ENCODE data around the gene DAGLA.
"Not testable (repeated sequence)": the region's sequence is repeated elsewhere in the genome, so short reads cannot be mapped to it uniquely, and the experiment has no call there.

Gene DAGLA, protein sequence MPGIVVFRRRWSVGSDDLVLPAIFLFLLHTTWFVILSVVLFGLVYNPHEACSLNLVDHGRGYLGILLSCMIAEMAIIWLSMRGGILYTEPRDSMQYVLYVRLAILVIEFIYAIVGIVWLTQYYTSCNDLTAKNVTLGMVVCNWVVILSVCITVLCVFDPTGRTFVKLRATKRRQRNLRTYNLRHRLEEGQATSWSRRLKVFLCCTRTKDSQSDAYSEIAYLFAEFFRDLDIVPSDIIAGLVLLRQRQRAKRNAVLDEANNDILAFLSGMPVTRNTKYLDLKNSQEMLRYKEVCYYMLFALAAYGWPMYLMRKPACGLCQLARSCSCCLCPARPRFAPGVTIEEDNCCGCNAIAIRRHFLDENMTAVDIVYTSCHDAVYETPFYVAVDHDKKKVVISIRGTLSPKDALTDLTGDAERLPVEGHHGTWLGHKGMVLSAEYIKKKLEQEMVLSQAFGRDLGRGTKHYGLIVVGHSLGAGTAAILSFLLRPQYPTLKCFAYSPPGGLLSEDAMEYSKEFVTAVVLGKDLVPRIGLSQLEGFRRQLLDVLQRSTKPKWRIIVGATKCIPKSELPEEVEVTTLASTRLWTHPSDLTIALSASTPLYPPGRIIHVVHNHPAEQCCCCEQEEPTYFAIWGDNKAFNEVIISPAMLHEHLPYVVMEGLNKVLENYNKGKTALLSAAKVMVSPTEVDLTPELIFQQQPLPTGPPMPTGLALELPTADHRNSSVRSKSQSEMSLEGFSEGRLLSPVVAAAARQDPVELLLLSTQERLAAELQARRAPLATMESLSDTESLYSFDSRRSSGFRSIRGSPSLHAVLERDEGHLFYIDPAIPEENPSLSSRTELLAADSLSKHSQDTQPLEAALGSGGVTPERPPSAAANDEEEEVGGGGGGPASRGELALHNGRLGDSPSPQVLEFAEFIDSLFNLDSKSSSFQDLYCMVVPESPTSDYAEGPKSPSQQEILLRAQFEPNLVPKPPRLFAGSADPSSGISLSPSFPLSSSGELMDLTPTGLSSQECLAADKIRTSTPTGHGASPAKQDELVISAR

DNA sequence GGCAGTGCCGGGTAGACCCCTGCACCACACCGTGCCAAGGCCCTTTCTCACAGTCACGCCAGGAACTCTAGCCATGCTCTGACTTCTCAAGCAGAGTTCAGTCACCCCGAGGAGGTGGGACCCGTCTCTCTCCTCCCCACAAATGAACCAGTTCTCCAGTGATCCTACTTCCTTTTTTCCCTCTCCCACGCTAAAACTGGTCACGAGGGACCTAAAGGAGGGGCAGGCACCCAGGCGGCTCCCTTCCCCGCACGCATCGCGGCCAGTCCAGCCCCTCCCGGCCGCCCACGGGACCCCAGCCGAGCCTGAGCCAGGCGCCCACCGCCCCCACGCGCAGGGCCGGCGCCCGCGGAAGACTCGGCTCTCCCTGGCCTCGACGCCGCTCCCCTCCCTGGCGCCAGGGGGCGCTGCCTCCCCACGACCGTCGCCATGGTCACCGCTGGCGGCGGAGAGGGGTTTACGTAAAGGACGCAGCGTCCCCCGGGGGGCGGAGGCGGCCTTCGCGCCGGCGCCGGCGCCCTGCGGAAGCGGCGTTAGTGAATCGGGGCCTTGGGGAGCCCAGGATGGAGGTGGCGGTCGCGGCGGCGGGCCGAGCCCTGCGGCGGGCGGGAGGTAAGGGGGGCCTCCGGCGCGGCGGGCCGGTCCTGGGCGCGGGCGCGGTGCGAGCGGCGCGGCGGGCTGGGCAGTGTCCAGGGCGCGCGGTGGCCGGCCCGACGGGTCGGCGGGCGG is at the start of gene DAGLA:
TSS of gene DAGLA (plus strand) at position 499 of the 729 bp plus-strand sequence. CDS start 39,765 bp downstream, outside the sequence.
- DNase-seq: peak; percentile 77

- no peak for DNase-seq
Measured at GRCh38 chr11:61632096-61632495, 48.1 kb upstream of the DAGLA start.

- no peak for DNase-seq
Measured at GRCh38 chr11:61635304-61635703, 44.9 kb upstream of the DAGLA start.

- no peak for DNase-seq
Measured at GRCh38 chr11:61635787-61636186, 44.4 kb upstream of the DAGLA start.

- no peak for DNase-seq
Measured at GRCh38 chr11:61636676-61637075, 43.5 kb upstream of the DAGLA start.

DNA sequence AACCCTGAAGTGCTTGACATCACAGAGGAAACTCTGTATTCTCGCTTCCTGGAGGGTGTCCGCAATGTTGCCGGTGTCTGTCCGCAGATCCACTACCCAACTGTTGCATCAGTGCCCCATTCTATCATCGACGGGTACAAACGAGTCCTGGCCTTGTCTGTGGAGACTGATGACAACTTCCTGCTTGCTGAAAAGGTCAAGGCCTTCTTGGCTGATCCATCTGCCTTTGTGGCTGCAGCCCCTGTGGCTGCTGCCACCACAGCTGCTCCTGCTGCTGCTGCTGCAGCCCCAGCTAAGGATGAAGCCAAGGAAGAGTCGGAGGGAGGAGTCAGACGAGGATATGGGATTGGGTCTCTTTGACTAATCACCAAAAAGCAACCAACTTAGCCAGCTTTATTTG is 42.9 kb upstream of the DAGLA start:
- DNase-seq: no peak

- no peak for DNase-seq
Measured at GRCh38 chr11:61639816-61640443, 40.3 kb upstream of the DAGLA start.

DNA sequence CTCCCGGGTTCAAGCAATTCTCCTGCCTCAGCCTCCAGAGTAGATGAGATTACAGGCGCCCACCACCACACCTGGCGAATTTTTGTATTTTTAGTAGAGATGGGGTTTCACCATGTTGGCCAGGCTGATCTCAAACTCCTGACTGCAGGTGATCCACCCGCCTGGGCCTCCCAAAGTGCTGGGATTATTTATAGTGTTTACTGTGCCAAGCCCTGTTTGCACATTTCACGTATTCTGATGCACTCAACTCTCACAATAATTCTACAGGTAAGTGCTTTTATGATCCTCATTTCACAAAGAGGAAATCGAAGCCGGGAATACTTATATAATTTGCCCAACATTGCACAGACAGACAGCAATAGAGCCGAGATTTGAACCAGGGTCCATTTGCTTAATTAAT is 38.0 kb upstream of the DAGLA start:
- DNase-seq: no peak

- no peak for DNase-seq
Measured at GRCh38 chr11:61645179-61645868, 34.9 kb upstream of the DAGLA start.

DNA sequence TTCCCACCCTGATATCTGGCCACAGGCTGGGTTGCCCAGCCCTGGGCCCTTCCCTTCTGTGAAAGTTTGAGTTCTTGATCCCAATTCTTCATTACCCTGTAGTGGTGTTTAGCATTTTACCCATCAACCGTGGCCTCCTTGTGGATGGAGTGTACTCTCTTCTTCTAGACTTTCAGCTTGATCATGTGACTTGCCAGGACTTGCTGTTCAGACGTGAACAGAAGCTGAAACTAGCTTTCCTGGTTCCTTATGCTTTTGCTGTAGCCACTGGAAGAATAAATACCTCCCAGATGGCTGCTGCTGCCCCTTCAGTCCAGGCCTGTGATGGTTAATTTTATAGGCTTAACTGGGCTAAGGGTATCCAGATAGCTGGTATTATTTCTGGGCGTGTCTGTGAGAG is 32.7 kb upstream of the DAGLA start:
- DNase-seq: no peak

DNA sequence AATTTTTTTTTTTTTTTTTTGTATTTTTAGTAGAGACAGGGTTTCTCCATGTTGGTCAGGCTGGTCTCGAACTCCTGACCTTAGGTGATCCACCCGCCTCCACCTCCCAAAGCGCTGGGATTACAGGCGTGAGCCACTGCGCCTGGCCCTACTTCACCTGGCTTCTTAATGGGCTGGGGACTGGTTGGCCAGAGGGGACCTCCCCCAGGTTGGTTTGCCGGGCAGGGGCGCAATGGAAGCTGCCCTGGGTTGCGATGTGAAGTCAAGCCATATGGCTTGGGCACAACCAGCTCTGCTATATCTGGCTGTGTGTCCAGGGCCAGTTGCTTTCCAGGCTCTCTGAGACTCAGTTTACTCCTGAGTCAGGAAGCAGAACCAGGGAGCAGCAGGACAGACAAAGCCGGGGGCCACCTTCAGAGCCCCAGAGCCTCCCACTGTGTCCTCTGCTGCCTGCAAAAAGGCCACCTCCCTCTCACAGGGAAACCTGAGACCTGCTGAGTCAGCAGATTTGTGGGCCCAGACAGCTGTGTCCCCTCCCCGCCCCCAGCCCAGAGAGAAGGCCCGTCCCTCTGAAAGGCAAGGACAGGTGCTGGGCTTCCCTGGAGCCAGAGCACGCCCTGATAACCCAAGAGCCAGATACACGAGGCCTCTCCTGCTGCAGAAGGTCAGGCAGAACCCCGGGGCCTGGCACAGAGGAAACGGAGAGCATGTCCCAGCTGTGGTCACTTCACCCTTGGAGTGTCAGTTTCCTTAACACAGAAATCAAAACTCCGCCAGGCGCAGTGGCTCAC is 29.2 kb upstream of the DAGLA start:
- DNase-seq: no peak

DNA sequence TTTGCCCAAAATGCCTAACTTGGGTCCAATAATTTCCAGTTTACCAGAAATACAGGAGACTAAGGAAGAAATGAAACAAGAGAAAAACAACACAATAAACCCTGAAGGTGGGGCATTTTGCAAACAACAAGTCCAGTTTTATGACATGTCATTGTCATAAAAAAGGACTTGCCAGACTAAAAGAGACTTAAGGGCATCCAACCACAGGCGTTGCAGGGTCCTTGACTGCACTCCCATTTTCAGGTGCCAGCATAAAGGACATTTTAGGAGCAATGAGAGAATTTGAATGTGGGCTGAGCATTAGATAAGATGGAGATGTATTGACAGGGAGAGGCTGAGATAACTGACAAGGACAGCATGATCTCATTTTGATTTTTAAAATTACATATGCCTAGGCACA is 28.1 kb upstream of the DAGLA start:
- no peak for DNase-seq

GRCh38 chr11:61654397-61654829 is 25.8 kb upstream of the DAGLA start:
- DNase-seq: no peak

DNA sequence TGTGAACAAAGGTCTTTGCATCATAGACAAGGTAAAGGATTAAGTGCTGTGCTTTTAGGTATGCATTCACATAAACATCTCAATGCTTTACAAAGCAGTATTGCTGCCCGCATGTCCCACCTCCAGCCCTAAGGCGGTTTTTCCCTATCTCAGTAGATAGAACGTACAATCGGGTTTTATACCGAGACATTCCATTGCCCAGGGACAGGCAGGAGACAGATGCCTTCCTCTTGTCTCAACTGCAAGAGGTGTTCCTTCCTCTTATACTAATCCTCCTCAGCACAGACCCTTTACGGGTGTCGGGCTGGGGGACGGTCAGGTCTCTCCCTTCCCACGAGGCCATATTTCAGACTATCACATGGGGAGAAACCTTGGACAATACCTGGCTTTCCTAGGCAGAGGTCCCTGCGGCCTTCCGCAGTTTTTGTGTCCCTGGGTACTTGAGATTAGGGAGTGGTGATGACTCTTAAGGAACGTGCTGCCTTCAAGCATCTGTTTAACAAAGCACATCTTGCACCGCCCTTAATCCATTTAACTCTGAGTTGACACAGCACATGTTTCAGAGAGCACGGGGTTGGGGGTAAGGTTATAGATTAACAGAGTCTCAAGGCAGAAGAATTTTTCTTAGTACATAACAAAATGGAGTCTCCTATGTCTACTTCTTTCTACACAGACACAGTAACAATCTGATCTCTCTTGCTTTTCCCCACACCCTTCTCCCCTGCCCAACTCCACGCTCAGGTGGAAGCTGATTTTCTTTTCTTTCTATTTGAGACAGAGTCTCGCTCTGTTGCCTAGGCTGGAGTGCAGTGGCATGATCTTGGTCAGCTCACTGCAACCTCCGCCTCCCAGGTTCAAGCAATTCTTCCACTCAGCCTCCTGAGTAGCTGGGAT is 24.7 kb upstream of the DAGLA start:
- DNase-seq: not testable (repeated sequence)

GRCh38 chr11:61656347-61657077 is 23.7 kb upstream of the DAGLA start:
- no peak for DNase-seq

DNA sequence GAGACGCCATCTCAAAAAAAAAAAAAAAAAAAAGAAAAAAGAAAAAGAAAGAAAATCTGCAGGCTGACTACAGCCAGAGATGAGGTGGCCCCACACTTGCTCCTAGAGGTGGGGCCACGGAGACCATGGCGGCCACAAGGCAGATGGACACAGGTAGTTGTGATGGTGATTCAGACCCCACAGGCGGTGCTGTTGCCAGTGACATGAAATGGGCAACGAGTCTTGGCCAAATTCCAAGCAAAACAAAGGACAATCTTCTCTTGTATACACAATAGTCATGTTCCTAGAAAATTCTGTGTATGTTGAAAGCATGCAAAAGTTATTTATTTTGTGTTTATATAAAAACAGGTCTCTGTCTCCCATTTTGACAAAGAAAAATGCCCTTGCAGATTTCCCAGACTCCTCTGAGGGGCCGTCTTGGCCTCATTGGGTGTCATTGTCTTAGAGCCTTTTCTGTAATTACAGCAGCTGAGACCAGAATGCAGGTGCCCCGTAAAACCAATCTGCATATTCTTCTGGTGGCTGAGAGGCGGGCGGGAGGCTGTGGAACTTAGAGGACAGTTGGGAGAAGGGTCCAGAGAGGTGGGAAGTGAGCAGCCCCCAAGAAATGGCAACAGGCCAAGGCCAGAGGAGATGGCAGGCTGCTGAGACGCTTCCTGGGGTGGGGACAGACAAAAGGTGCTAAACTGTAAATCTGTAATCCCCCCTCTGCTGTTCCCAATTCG is 22.5 kb upstream of the DAGLA start:
- DNase-seq: no peak

DNA sequence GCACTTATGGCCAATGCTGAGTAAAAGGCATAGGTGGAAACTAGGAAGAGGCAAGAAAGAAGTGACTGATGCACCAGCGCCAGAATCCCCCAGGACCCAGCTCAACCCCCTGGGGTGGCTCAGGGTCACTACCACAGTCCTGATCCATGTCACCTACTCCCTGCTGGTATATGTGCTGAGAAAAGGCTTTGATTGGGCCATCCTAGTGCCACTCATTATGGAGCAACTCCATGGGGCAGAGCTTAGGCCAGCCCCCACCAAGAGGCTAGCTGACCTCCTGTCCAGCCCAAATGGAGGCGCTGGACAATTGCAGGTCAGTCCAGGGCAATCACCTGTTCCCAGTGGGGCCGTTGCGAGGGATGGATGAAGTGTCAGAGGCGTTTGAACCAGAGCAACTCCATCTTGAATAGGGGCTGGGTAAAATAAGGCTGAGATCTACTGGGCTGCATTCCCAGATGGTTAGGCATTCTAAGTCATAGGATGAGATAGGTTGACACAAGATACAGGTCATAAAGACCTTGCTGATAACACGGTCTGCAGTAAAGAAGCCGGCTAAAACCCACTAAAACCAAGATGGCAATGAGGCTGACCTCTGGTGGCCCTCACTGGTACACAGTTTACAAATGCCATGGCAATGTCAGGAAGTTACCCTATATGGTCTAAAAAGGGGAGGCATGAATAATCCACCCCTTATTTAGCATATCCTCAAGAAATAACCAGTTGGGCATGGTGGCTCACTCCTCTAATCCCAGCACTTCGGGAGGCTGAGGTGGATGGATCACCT is 20.6 kb upstream of the DAGLA start:
- no peak for DNase-seq

- DNase-seq: not testable (repeated sequence)
Measured at GRCh38 chr11:61660997-61661396, 19.2 kb upstream of the DAGLA start.
